B cell (primary cell): ENCODE results near the gene ALG6. TPM values are rescaled to one million over a fixed set of nuclear protein-coding genes. Genes with fewer than 3 reads are reported as not detected.
"Not testable (repeated sequence)": the region's sequence is repeated elsewhere in the genome, so short reads cannot be mapped to it uniquely, and the experiment has no call there.

Source experiments
- ATAC-seq: fragments of 200-7000 bp; cut with Tn5 transposase; one replicate; pipeline ENCODE4 v1.10.0; 2021; ENCODE audit warnings: low read depth, mild to moderate bottlenecking, moderate number of reproducible peaks, moderate library complexity
- CTCF ChIA-PET: fragments of 350-600 bp; sonication (Branson Sonifier 250); formaldehyde crosslinking; loops from one replicate; lab custom pipeline; 2021; ENCODE audit warnings: antibody characterized with exemption, inconsistent platforms; lab: Charles Lee
- POLR2A ChIA-PET: fragments of 350-600 bp; sonication (Branson Sonifier 250); formaldehyde crosslinking; loops from one replicate; lab custom pipeline; 2021; ENCODE audit warnings: antibody characterized with exemption; lab: Charles Lee
- DNase-seq: peaks from one replicate; pipeline ENCODE4 v3.0.0; 2013
- H2AFZ ChIP-seq: 2 replicates; pipeline ENCODE4 v1.6.1; 2012; ENCODE audit warnings: mild to moderate bottlenecking, low read depth, low read length; ENCODE audit not compliant: insufficient read depth, poor library complexity, severe bottlenecking
- H3K27ac ChIP-seq, 2 donors: 1 replicate in 1 of 2; 2 replicates in 1 of 2; pipeline ENCODE4 v1.5.1; 2012 to 2013; ENCODE audit warnings: low read length in 2 of 2, mild to moderate bottlenecking in 2 of 2, moderate library complexity in 1 of 2
- H3K27me3 ChIP-seq, 4 experiments: fragments of 200-600 bp in 1 of 4; sonication (generic) in 1 of 4; replicated peaks in 1 of 4; 1 replicate in 2 of 4; 2 replicates in 2 of 4; pipeline versions ENCODE4 v1.6.1 to v1.7.0; 2013 to 2016; ENCODE audit warnings: low read length in 3 of 4, mild to moderate bottlenecking in 2 of 4, mixed read lengths in 1 of 4, moderate library complexity in 1 of 4; ENCODE audit not compliant: insufficient read depth in 4 of 4, control insufficient read depth in 3 of 4; ENCODE audit errors: control extremely low read depth in 1 of 4
- H3K36me3 ChIP-seq, 2 experiments: replicated peaks in 1 of 2; 1 replicate in 1 of 2; 2 replicates in 1 of 2; pipeline versions ENCODE4 v1.6.1 to v1.7.1; 2013; ENCODE audit warnings: low read length in 1 of 2; ENCODE audit not compliant: insufficient read depth in 2 of 2, control insufficient read depth in 1 of 2; ENCODE audit errors: control extremely low read depth in 1 of 2, extremely low read depth in 1 of 2
- H3K4me1 ChIP-seq, 2 donors: fragments of 200-600 bp in 1 of 2; sonication (generic) in 1 of 2; 1 replicate in 1 of 2; 2 replicates in 1 of 2; pipeline versions ENCODE4 v1.5.1 to v1.6.1; 2013 to 2017; ENCODE audit warnings: low read length in 2 of 2; ENCODE audit not compliant: control insufficient read depth in 2 of 2, insufficient read depth in 2 of 2
- H3K4me2 ChIP-seq: replicated peaks from 2 replicates; pipeline ENCODE3; 2012; ENCODE audit warnings: mild to moderate bottlenecking, low read depth, low read length; ENCODE audit not compliant: poor library complexity, severe bottlenecking
- H3K4me3 ChIP-seq, 5 experiments: fragments of 200-600 bp in 1 of 5; sonication (generic) in 1 of 5; 1 replicate in 3 of 5; 2 replicates in 2 of 5; pipeline versions ENCODE4 v1.5.1 to v1.7.0; 2011 to 2016; ENCODE audit warnings: low read length in 4 of 5, mild to moderate bottlenecking in 4 of 5, low read depth in 2 of 5, control low read depth in 1 of 5, moderate library complexity in 1 of 5; ENCODE audit not compliant: insufficient read depth in 1 of 5; ENCODE audit errors: control extremely low read depth in 1 of 5, extremely low read depth in 1 of 5
- H3K79me2 ChIP-seq: fragments of 200-600 bp; sonication (generic); one replicate; pipeline ENCODE4 v1.6.0; 2016; ENCODE audit warnings: low read length; ENCODE audit not compliant: control insufficient read depth, insufficient read depth
- H3K9ac ChIP-seq: fragments of 200-600 bp; sonication (generic); 2 replicates; pipeline ENCODE4 v1.6.1; 2017; ENCODE audit warnings: mild to moderate bottlenecking, low read length, moderate library complexity
- H3K9me3 ChIP-seq, 3 donors: one replicate each; pipeline versions ENCODE4 v1.6.1 to v1.7.1; 2013; ENCODE audit warnings: low read length in 2 of 3; ENCODE audit not compliant: control insufficient read depth in 2 of 3, insufficient read depth in 1 of 3; ENCODE audit errors: control extremely low read depth in 1 of 3
- H4K20me1 ChIP-seq: 2 replicates; pipeline ENCODE4 v1.6.0; 2012; ENCODE audit warnings: mild to moderate bottlenecking, low read length; ENCODE audit not compliant: insufficient read depth, control insufficient read depth, poor library complexity, severe bottlenecking
- H3K27ac Mint-ChIP-seq: one replicate; pipeline ENCODE4 v1.8.0; 2021; ENCODE audit warnings: mixed read lengths
- H3K27me3 Mint-ChIP-seq: one replicate; pipeline ENCODE4 v1.8.0; 2021; ENCODE audit warnings: mixed read lengths
- H3K4me1 Mint-ChIP-seq: one replicate; pipeline ENCODE4 v1.8.0; 2021; ENCODE audit warnings: mixed read lengths
- H3K4me3 Mint-ChIP-seq: one replicate; pipeline ENCODE4 v1.8.0; 2021; ENCODE audit warnings: mixed read lengths
- H3K9me3 Mint-ChIP-seq: one replicate; pipeline ENCODE4 v1.8.0; 2022; ENCODE audit warnings: mixed read lengths; ENCODE audit not compliant: insufficient read depth
- EZH2 ChIP-seq: IDR thresholded peaks from 2 replicates; pipeline ENCODE4 v1.6.1; 2012; ENCODE audit warnings: borderline replicate concordance, low read depth, mild to moderate bottlenecking, moderate library complexity, low read length; ENCODE audit not compliant: insufficient read depth, poor library complexity, severe bottlenecking
- WGBS: methylation state at CpG from one replicate; pipeline ENCODE4 v1.1.5; 2013; ENCODE audit warnings: missing lambda C conversion rate; ENCODE audit not compliant: insufficient coverage; 5-methylcytosine and 5-hydroxymethylcytosine counted together
- intact Hi-C: fragments of 100-400 bp; cut with micrococcal nuclease; formaldehyde crosslinking; loops from one replicate; pipeline ENCODE4 v1.10.0; 2022
- polyA plus RNA-seq: library from polyadenylated mRNA; depleted of rRNA; stranded (reverse); fragments of >200 nt; gene quantifications from 2 replicates; pipeline ENCODE4 v1.2.3, GENCODE V29; 2012
- total RNA-seq, 2 donors: library from RNA; stranded (reverse); fragments of 120-200 nt in 1 of 2; gene quantifications; 1 replicate in 1 of 2; 2 replicates in 1 of 2; pipeline versions ENCODE4 v1.2.3 to v1.2.4, GENCODE V29; 2013 to 2022
- TF ChIP-seq, protein P1 (sequence below): fragments of 200-600 bp; IDR thresholded peaks from one replicate; pipeline ENCODE4 v1.8.0; 2022; ENCODE audit warnings: antibody characterized with exemption, mild to moderate bottlenecking

Gene ALG6
- total and polyA plus RNA-seq, 2 donors (not counting 1 experiment from before 2014, with no cell fraction given): 9.7 to 31.4 TPM

- no peak for TF ChIP-seq EZH2
- TF ChIP-seq, protein P1, sequence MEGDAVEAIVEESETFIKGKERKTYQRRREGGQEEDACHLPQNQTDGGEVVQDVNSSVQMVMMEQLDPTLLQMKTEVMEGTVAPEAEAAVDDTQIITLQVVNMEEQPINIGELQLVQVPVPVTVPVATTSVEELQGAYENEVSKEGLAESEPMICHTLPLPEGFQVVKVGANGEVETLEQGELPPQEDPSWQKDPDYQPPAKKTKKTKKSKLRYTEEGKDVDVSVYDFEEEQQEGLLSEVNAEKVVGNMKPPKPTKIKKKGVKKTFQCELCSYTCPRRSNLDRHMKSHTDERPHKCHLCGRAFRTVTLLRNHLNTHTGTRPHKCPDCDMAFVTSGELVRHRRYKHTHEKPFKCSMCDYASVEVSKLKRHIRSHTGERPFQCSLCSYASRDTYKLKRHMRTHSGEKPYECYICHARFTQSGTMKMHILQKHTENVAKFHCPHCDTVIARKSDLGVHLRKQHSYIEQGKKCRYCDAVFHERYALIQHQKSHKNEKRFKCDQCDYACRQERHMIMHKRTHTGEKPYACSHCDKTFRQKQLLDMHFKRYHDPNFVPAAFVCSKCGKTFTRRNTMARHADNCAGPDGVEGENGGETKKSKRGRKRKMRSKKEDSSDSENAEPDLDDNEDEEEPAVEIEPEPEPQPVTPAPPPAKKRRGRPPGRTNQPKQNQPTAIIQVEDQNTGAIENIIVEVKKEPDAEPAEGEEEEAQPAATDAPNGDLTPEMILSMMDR: no peak
- H2AFZ ChIP-seq: no peak overlapping the region
- no peaks in the 10 kb centered on the region for H3K79me2 ChIP-seq
- H3K9me3 ChIP-seq: no peaks in the 10 kb centered on the region
- 100% methylated on average over 3 of the region's 3 CpGs for WGBS
- Mint-ChIP-seq H3K4me1 (no peaks in the 10 kb centered on the region), H3K27ac (no peak overlapping the region), H3K27me3 (no peaks in the 10 kb centered on the region), H3K9me3 (no peaks in the 10 kb centered on the region), H3K4me3 (no peak overlapping the region)
- H3K36me3 ChIP-seq: peaks cover 5 to 9% of the 10 kb centered on the region in 2 experiments
- H3K4me3 ChIP-seq: no peak overlapping the region
- CTCF ChIA-PET: no interaction called here
- DNase-seq (no peak), ATAC-seq (no peak)
- no peak overlapping the region for H3K9ac ChIP-seq
- POLR2A ChIA-PET: no interaction called here
- no peaks in the 10 kb centered on the region for H3K4me1 ChIP-seq
- no peak overlapping the region for H3K4me2 ChIP-seq
- no peak overlapping the region for H3K27ac ChIP-seq
- no peaks in the 10 kb centered on the region for H4K20me1 ChIP-seq
- intact Hi-C loops: no loop called here
- no peaks in the 10 kb centered on the region for H3K27me3 ChIP-seq
Observed at GRCh38 chr1:63414691-63415365, 47.4 kb downstream of the ALG6 start.

GRCh38 chr1:63418101-63418500 lies 50.7 kb downstream of the ALG6 start:
- CTCF ChIA-PET: no interaction called here

GRCh38 chr1:63420746-63421145 lies 53.3 kb downstream of the ALG6 start:
- H3K4me3 Mint-ChIP-seq, POLR2A ChIA-PET, intact Hi-C loops, ATAC-seq, H3K4me1 Mint-ChIP-seq, H3K4me2 ChIP-seq, H3K27ac ChIP-seq, H3K27ac Mint-ChIP-seq, H3K9me3 Mint-ChIP-seq, H3K9me3 ChIP-seq, H3K27me3 ChIP-seq, H3K9ac ChIP-seq, H3K4me3 ChIP-seq, H4K20me1 ChIP-seq, H3K36me3 ChIP-seq, H2AFZ ChIP-seq, DNase-seq, H3K27me3 Mint-ChIP-seq, H3K4me1 ChIP-seq, H3K79me2 ChIP-seq: not testable (repeated sequence)
- WGBS: no CpG with 5 or more reads among the region's 1 CpG
- CTCF ChIA-PET: interaction anchor here (0.8 to 1.3 kb wide), 2 partner anchors 11 to 23 kb away, joined by 3 read pairs; no protein-coding TSS in a partner anchor

More at GRCh38 chr1:63418101-63418500, 50.7 kb downstream of the ALG6 start:
- Mint-ChIP-seq H3K4me1 (no peaks in the 10 kb centered on the region), H3K9me3 (no peaks in the 10 kb centered on the region), H3K27ac (no peak overlapping the region), H3K27me3 (no peaks in the 10 kb centered on the region), H3K4me3 (no peak overlapping the region)
- Histone ChIP-seq H2AFZ (no peak overlapping the region), H3K4me3 (no peak overlapping the region), H3K27ac (no peak overlapping the region), H3K36me3 (peaks cover 3 to 12% of the 10 kb centered on the region in 2 experiments), H3K4me1 (no peaks in the 10 kb centered on the region), H3K79me2 (no peaks in the 10 kb centered on the region), H3K27me3 (no peaks in the 10 kb centered on the region), H3K4me2 (no peak overlapping the region), H3K9me3 (no peaks in the 10 kb centered on the region), H3K9ac (no peak overlapping the region), H4K20me1 (no peaks in the 10 kb centered on the region)
- ATAC-seq (no peak), DNase-seq (no peak)
- POLR2A ChIA-PET: no interaction called here
- intact Hi-C loops: no loop called here
- TF ChIP-seq EZH2: no peak
- TF ChIP-seq, protein P1: no peak
